Hepatocyte (in vitro differentiated cells): ENCODE data around the gene ENDOU.

Experiments
- CTCF ChIP-seq: fragments of 200-600 bp; sonication (generic); IDR thresholded peaks from 2 replicates; pipeline ENCODE4 v1.5.1; 2016; ENCODE audit warnings: antibody characterized with exemption, mild to moderate bottlenecking; ENCODE audit not compliant: poor library complexity
- EZH2 ChIP-seq: fragments of 200-600 bp; sonication (generic); IDR thresholded peaks from 2 replicates; pipeline ENCODE4 v1.6.1; 2016; ENCODE audit warnings: antibody characterized with exemption, mild to moderate bottlenecking, borderline replicate concordance

- no peak for TF ChIP-seq CTCF
- TF ChIP-seq EZH2: no peak
These were observed 20.1 kb downstream of the ENDOU start for GRCh38 chr12:47705229-47705565.
